ENCODE measurements around the gene GTF2F2. TPM values are rescaled to one million over a fixed set of nuclear protein-coding genes. Genes with fewer than 3 reads are reported as not detected.

The GTF2F2 gene
- total RNA-seq, 1 donor, result 19.9 TPM

DNA sequence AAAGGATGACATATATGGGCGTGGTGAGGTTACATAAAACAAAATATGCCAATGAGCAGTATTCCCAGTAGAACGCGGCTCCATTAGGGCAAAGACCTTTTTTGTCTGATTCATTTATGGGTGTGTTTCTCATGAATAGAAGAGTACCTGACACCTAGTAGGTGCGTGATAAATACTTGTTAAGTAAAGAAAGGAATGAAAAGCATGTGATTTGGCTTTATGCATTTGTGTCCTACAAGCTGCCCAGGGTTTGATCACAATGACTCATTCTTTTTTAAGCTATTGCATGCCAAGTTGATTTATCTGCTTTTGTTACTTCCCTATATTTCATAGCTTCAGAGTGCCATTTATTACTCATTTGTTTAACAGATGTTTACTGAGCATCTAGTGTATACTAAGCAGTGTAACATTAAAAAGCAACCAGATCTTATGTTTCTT is 99.6 kb downstream of the GTF2F2 start:
- no peaks in the 10 kb centered on the region for H3K9me3 ChIP-seq (ENCODE audit: low read depth, low read length)
- peaks cover 29% of the 10 kb centered on the region for H3K79me2 ChIP-seq (ENCODE audit: insufficient read depth, low read length)
- peak overlapping the region; percentile 70 for H3K27ac ChIP-seq (ENCODE audit: low read depth, low read length)
- no peak for DNase-seq (ENCODE audit: insufficient read length, low spot score, missing footprints)
- H2AFZ ChIP-seq (ENCODE audit: low read length), result no peak overlapping the region
- no peaks in the 10 kb centered on the region for H4K20me1 ChIP-seq (ENCODE audit: insufficient read depth, low read length)
- no peaks in the 10 kb centered on the region for H3K36me3 ChIP-seq (ENCODE audit: insufficient read depth, low read length)
- peak overlapping the region; percentile 66 for H3K4me2 ChIP-seq (ENCODE audit: insufficient read depth, low read length)
- TF ChIP-seq, protein P1, sequence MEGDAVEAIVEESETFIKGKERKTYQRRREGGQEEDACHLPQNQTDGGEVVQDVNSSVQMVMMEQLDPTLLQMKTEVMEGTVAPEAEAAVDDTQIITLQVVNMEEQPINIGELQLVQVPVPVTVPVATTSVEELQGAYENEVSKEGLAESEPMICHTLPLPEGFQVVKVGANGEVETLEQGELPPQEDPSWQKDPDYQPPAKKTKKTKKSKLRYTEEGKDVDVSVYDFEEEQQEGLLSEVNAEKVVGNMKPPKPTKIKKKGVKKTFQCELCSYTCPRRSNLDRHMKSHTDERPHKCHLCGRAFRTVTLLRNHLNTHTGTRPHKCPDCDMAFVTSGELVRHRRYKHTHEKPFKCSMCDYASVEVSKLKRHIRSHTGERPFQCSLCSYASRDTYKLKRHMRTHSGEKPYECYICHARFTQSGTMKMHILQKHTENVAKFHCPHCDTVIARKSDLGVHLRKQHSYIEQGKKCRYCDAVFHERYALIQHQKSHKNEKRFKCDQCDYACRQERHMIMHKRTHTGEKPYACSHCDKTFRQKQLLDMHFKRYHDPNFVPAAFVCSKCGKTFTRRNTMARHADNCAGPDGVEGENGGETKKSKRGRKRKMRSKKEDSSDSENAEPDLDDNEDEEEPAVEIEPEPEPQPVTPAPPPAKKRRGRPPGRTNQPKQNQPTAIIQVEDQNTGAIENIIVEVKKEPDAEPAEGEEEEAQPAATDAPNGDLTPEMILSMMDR (IDR thresholded peaks at IDR 0.05; ENCODE audit: extremely low read depth, low read depth, low read length), result no peak
- peaks cover 32% of the 10 kb centered on the region for H3K4me1 ChIP-seq (ENCODE audit: insufficient read depth, low read length)
- no peaks in the 10 kb centered on the region for H3K27me3 ChIP-seq (ENCODE audit: insufficient read depth, low read length)
- H3K4me3 ChIP-seq (ENCODE audit: insufficient read depth, low read length), result no peak overlapping the region

DNA sequence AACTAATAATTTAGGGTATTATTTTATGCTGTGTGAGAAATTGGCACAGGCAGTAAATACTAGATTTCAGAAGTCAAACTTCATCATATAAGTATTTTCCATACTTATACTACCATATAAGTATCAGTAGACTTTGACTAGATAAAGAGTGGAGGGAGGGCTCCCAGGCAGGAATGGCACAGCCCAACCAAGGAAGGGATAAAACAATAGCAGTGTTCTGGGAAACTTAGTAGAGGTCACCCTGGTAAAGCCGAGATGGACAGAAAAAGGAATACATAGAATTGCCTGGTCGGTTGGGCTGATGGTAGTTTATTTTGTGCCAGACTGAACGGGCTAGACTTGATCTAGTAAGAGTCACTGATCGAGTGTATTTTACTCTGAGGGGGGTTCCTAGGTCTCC is 100.1 kb downstream of the GTF2F2 start:
- Histone ChIP-seq H3K4me2 (ENCODE audit: insufficient read depth, low read length) (peak overlapping the region; percentile 66), H3K36me3 (ENCODE audit: insufficient read depth, low read length) (no peaks in the 10 kb centered on the region), H3K79me2 (ENCODE audit: insufficient read depth, low read length) (peaks cover 34% of the 10 kb centered on the region), H3K9me3 (ENCODE audit: low read depth, low read length) (no peaks in the 10 kb centered on the region), H3K4me1 (ENCODE audit: insufficient read depth, low read length) (peaks cover 30% of the 10 kb centered on the region), H3K4me3 (ENCODE audit: insufficient read depth, low read length) (no peak overlapping the region), H3K27me3 (ENCODE audit: insufficient read depth, low read length) (no peaks in the 10 kb centered on the region), H3K27ac (ENCODE audit: low read depth, low read length) (peak overlapping the region; percentile 70), H4K20me1 (ENCODE audit: insufficient read depth, low read length) (no peaks in the 10 kb centered on the region), H2AFZ (ENCODE audit: low read length) (no peak overlapping the region)
- TF ChIP-seq, protein P1 (IDR thresholded peaks at IDR 0.05; ENCODE audit: extremely low read depth, low read depth, low read length), result no peak
- DNase-seq (ENCODE audit: insufficient read length, low spot score, missing footprints), result no peak

DNA sequence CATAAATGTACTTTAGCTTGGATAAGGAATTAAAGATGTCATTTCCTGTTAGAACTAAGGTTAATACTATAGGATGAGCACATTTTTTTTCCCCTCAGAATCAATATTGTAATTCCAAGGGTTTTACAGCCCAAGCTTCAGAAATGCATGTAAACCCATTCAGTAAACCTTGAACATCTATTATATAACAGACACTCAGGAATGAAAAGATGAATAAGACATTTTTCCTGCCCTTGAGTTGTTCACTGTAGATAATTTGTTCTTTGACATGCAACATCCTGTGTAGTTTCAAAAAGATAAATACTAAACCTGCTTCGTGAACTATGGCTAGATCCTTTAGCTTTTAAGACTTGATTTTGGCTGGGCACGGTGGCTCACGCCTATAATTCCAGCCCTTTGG is 102.2 kb downstream of the GTF2F2 start:
- Histone ChIP-seq H3K4me1 (ENCODE audit: insufficient read depth, low read length) (peaks cover 30% of the 10 kb centered on the region), H2AFZ (ENCODE audit: low read length) (no peak overlapping the region), H3K4me2 (ENCODE audit: insufficient read depth, low read length) (no peak overlapping the region), H3K79me2 (ENCODE audit: insufficient read depth, low read length) (peaks cover 40% of the 10 kb centered on the region), H3K27me3 (ENCODE audit: insufficient read depth, low read length) (no peaks in the 10 kb centered on the region), H3K36me3 (ENCODE audit: insufficient read depth, low read length) (no peaks in the 10 kb centered on the region), H3K9me3 (ENCODE audit: low read depth, low read length) (no peaks in the 10 kb centered on the region), H4K20me1 (ENCODE audit: insufficient read depth, low read length) (no peaks in the 10 kb centered on the region), H3K27ac (ENCODE audit: low read depth, low read length) (no peak overlapping the region), H3K4me3 (ENCODE audit: insufficient read depth, low read length) (no peak overlapping the region)
- DNase-seq (ENCODE audit: insufficient read length, low spot score, missing footprints), result no peak
- TF ChIP-seq, protein P1 (IDR thresholded peaks at IDR 0.05; ENCODE audit: extremely low read depth, low read depth, low read length), result no peak

DNA sequence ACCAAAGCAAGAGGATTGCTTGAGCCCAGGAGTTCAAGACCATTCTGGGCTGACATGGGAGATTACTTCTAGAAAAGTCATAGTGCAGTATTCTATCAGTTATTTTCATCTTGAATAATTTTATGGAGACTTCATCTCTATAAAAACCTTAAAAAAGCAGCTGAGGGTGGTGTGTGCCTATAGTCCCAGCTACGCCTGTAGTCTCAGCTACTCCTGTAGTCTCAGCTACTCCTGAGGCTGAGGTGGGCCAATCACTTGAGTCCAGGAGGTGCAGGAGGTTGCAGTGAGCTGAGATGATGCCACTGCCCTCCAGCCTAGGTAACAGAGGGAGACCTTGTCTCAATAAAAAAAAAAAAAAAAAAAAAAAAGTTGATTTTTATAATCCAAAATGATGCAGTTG is 102.6 kb downstream of the GTF2F2 start:
- TF ChIP-seq, protein P1 (IDR thresholded peaks at IDR 0.05; ENCODE audit: extremely low read depth, low read depth, low read length), result no peak
- Histone ChIP-seq H3K9me3 (ENCODE audit: low read depth, low read length) (no peaks in the 10 kb centered on the region), H3K27ac (ENCODE audit: low read depth, low read length) (no peak overlapping the region), H3K36me3 (ENCODE audit: insufficient read depth, low read length) (no peaks in the 10 kb centered on the region), H3K4me2 (ENCODE audit: insufficient read depth, low read length) (no peak overlapping the region), H3K4me1 (ENCODE audit: insufficient read depth, low read length) (peaks cover 30% of the 10 kb centered on the region), H2AFZ (ENCODE audit: low read length) (no peak overlapping the region), H3K4me3 (ENCODE audit: insufficient read depth, low read length) (no peak overlapping the region), H4K20me1 (ENCODE audit: insufficient read depth, low read length) (no peaks in the 10 kb centered on the region), H3K27me3 (ENCODE audit: insufficient read depth, low read length) (no peaks in the 10 kb centered on the region), H3K79me2 (ENCODE audit: insufficient read depth, low read length) (peaks cover 44% of the 10 kb centered on the region)
- DNase-seq (ENCODE audit: insufficient read length, low spot score, missing footprints), result no peak
